Measurements from ENCODE around the gene SNX18. TPM values are rescaled to one million over a fixed set of nuclear protein-coding genes. Genes with fewer than 3 reads are reported as not detected.

Gene SNX18
- total RNA-seq, 2 donors from 2014 or later, result 19.7 to 20.5 TPM

- H3K9me3 ChIP-seq (ENCODE audit: control insufficient read depth, low read length), result peaks cover 4% of the 10 kb centered on the region
- Mint-ChIP-seq H3K4me3 (no peak overlapping the region), H3K9me3 (peaks cover 5% of the 10 kb centered on the region), H3K27ac (peak overlapping the region; percentile 35), H3K27me3 (ENCODE audit: insufficient read depth) (no peaks in the 10 kb centered on the region), H3K36me3 (ENCODE audit: low read depth) (no peaks in the 10 kb centered on the region), H3K4me1 (peaks cover 12% of the 10 kb centered on the region)
- H3K36me3 ChIP-seq (ENCODE audit: control insufficient read depth, insufficient read depth, low read length), result no peaks in the 10 kb centered on the region
- no peak for TF ChIP-seq CTCF (conservative IDR thresholded peaks at IDR 0.05)
- no peak overlapping the region for H3K9ac ChIP-seq (ENCODE audit: extremely low read depth, low read length, poor library complexity, severe bottlenecking)
- no peak overlapping the region for H3K27ac ChIP-seq (ENCODE audit: low read depth, low read length)
- DNase-seq, result no peak
- H3K4me1 ChIP-seq (ENCODE audit: control insufficient read depth, insufficient read depth, low read length), result peaks cover 10% of the 10 kb centered on the region
- 78 to 83% methylated on average over 3 to 7 of the region's 7 CpGs for WGBS, 2 experiments (ENCODE audit: insufficient coverage in 1 of 2, insufficient read length in 1 of 2)
- H3K27me3 ChIP-seq (ENCODE audit: control insufficient read depth, insufficient read depth, low read length, poor library complexity, severe bottlenecking), result no peaks in the 10 kb centered on the region
- H3K4me3 ChIP-seq (ENCODE audit: low read length), result no peak overlapping the region
Measured at GRCh38 chr5:54580997-54581811, 63.6 kb downstream of the SNX18 start.

- 61 to 63% methylated on average over 3 of the region's 3 CpGs for WGBS, 2 experiments (ENCODE audit: insufficient coverage in 1 of 2, insufficient read length in 1 of 2)
- DNase-seq, result no peak
- Mint-ChIP-seq H3K36me3 (ENCODE audit: low read depth) (no peaks in the 10 kb centered on the region), H3K4me3 (no peak overlapping the region), H3K27ac (no peak overlapping the region), H3K9me3 (peaks cover 9% of the 10 kb centered on the region), H3K4me1 (peaks cover 12% of the 10 kb centered on the region), H3K27me3 (ENCODE audit: insufficient read depth) (no peaks in the 10 kb centered on the region)
- Histone ChIP-seq H3K4me1 (ENCODE audit: control insufficient read depth, insufficient read depth, low read length) (peaks cover 10% of the 10 kb centered on the region), H3K36me3 (ENCODE audit: control insufficient read depth, insufficient read depth, low read length) (no peaks in the 10 kb centered on the region), H3K27me3 (ENCODE audit: control insufficient read depth, insufficient read depth, low read length, poor library complexity, severe bottlenecking) (no peaks in the 10 kb centered on the region), H3K4me3 (ENCODE audit: low read length) (no peak overlapping the region), H3K9ac (ENCODE audit: extremely low read depth, low read length, poor library complexity, severe bottlenecking) (no peak overlapping the region), H3K27ac (ENCODE audit: low read depth, low read length) (no peak overlapping the region), H3K9me3 (ENCODE audit: control insufficient read depth, low read length) (peaks cover 12% of the 10 kb centered on the region)
- TF ChIP-seq CTCF (conservative IDR thresholded peaks at IDR 0.05), result no peak
Measured at GRCh38 chr5:54581831-54582548, 64.4 kb downstream of the SNX18 start.

- H3K4me3 ChIP-seq (ENCODE audit: low read length), result no peak overlapping the region
- peaks cover 23% of the 10 kb centered on the region for H3K4me1 Mint-ChIP-seq
- H3K27me3 ChIP-seq (ENCODE audit: control insufficient read depth, insufficient read depth, low read length, poor library complexity, severe bottlenecking), result no peaks in the 10 kb centered on the region
- H3K9me3 ChIP-seq (ENCODE audit: control insufficient read depth, low read length), result peaks cover 14% of the 10 kb centered on the region
- no peaks in the 10 kb centered on the region for H3K36me3 ChIP-seq (ENCODE audit: control insufficient read depth, insufficient read depth, low read length)
- no peak overlapping the region for H3K4me3 Mint-ChIP-seq
- no peak overlapping the region for H3K9ac ChIP-seq (ENCODE audit: extremely low read depth, low read length, poor library complexity, severe bottlenecking)
- no peaks in the 10 kb centered on the region for H3K27me3 Mint-ChIP-seq (ENCODE audit: insufficient read depth)
- TF ChIP-seq CTCF (conservative IDR thresholded peaks at IDR 0.05), result no peak
- H3K4me1 ChIP-seq (ENCODE audit: control insufficient read depth, insufficient read depth, low read length), result peaks cover 9% of the 10 kb centered on the region
- 83 to 93% methylated on average over 2 to 5 of the region's 5 CpGs for WGBS, 2 experiments (ENCODE audit: insufficient coverage in 1 of 2, insufficient read length in 1 of 2)
- H3K27ac Mint-ChIP-seq, result no peak overlapping the region
- H3K9me3 Mint-ChIP-seq, result peaks cover 15% of the 10 kb centered on the region
- no peaks in the 10 kb centered on the region for H3K36me3 Mint-ChIP-seq (ENCODE audit: low read depth)
- no peak for DNase-seq
- H3K27ac ChIP-seq (ENCODE audit: low read depth, low read length), result no peak overlapping the region
Measured at GRCh38 chr5:54586336-54586735, 68.8 kb downstream of the SNX18 start.

Data from endodermal cell (in vitro differentiated cells).